ENCODE data around the gene FGGY. TPM values are rescaled to one million over a fixed set of nuclear protein-coding genes. Genes with fewer than 3 reads are reported as not detected.

The FGGY gene
- total RNA-seq, 2 donors from 2014 or later = 12.2 to 17.4 TPM

- no peak for TF ChIP-seq CTCF (IDR thresholded peaks at IDR 0.05)
- no peak for TF ChIP-seq POLR2A (IDR thresholded peaks at IDR 0.05)
- H3K36me3 ChIP-seq (replicated peaks in 1 of 2; ENCODE audit: insufficient read depth in 1 of 2, low read depth in 2 of 2) = no peaks in the 10 kb centered on the region
- ATAC-seq (no peak), DNase-seq (no peak)
- H3K27ac ChIP-seq = peak overlapping the region in 1 of 4 donors; percentile 41
- no peaks in the 10 kb centered on the region for H3K27me3 ChIP-seq
- H3K4me3 ChIP-seq = no peak overlapping the region
- 70 to 72% methylated on average over 4 of the region's 4 CpGs for WGBS, 2 donors
- H3K4me1 ChIP-seq = peaks cover 37% of the 10 kb centered on the region
- H3K9me3 ChIP-seq = no peaks in the 10 kb centered on the region
- intact Hi-C loops (cut with DNase I) = no loop called here
Observed at GRCh38 chr1:59500950-59501742, 204.3 kb downstream of the FGGY start.

DNA sequence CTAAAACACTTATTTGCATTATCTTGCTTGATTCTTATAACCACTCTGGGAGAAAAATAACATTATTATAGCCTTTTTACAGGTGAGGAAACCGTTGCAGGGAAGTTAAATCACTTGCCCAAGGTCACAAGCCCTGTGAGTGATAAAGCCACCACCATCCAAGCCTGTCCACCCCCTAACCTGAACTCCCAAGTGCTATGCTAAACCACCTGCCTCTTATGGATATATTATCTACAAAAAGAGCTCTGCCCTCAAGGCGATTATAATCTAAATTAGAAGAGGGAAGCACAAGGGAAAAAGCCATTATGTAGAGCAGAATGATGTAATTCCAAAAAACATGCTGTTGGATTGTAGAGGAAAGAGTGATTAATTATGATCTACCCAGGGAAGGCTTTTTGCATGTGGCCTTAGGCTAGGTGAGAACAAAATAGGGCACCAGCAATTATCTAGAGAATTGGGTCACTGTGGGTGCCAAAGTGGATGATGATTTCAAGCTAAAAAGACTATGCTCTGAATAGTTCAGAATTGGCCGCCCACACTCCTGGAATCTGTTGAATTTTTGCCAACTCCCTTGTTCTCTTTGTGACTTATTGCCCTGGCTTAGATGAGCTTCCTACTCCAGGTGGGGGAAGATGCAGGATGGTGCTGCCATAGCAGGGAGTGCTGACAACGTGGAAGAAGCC is 205.3 kb downstream of the FGGY start:
- ATAC-seq (peak; percentile 12), DNase-seq (no peak)
- intact Hi-C loops (cut with DNase I) = no loop called here
- no peaks in the 10 kb centered on the region for H3K27me3 ChIP-seq
- H3K36me3 ChIP-seq (replicated peaks in 1 of 2; ENCODE audit: insufficient read depth in 1 of 2, low read depth in 2 of 2) = no peaks in the 10 kb centered on the region
- H3K4me3 ChIP-seq = no peak overlapping the region
- H3K9me3 ChIP-seq = no peaks in the 10 kb centered on the region
- 51 to 60% methylated on average over 4 of the region's 4 CpGs for WGBS, 2 donors
- H3K27ac ChIP-seq = peak overlapping the region in 2 of 4 donors; percentile 31 to 41
- peaks cover 45% of the 10 kb centered on the region for H3K4me1 ChIP-seq
- TF ChIP-seq CTCF (IDR thresholded peaks at IDR 0.05) (no peak), POLR2A (IDR thresholded peaks at IDR 0.05) (no peak)

DNA sequence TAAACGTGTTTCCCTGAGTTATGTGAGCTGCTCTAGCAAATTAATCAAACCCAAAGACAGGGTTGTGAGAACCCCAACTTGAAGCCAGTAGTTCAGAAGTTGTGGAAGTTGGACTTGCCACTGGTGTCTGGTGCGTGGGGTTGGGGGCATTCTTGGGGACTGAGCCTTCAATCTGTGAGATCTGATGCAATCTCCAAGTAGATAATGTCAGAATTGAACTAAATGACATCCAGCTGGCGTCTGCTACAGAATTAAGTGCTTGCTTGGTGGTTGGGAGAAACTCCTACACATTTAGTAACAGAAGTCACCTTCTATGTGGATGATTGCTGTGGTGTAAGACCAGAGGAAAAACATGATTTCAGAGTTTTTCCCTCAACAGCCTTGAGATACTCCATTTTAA is 207.4 kb downstream of the FGGY start:
- Histone ChIP-seq H3K27ac (no peak overlapping the region), H3K36me3 (replicated peaks in 1 of 2; ENCODE audit: insufficient read depth in 1 of 2, low read depth in 2 of 2) (no peaks in the 10 kb centered on the region), H3K27me3 (no peaks in the 10 kb centered on the region), H3K4me3 (no peak overlapping the region), H3K9me3 (no peaks in the 10 kb centered on the region), H3K4me1 (peaks cover 38% of the 10 kb centered on the region)
- intact Hi-C loops (cut with DNase I) = no loop called here
- no peak for TF ChIP-seq POLR2A (IDR thresholded peaks at IDR 0.05)
- no peak for TF ChIP-seq CTCF (IDR thresholded peaks at IDR 0.05)
- 80 to 84% methylated on average over 3 of the region's 3 CpGs for WGBS, 2 donors
- DNase-seq (no peak), ATAC-seq (no peak)

- no peaks in the 10 kb centered on the region for H3K36me3 ChIP-seq (replicated peaks in 1 of 2; ENCODE audit: insufficient read depth in 1 of 2, low read depth in 2 of 2)
- intact Hi-C loops (cut with DNase I) = no loop called here
- DNase-seq (no peak), ATAC-seq (no peak)
- H3K4me1 ChIP-seq = peaks cover 26% of the 10 kb centered on the region
- no peaks in the 10 kb centered on the region for H3K9me3 ChIP-seq
- TF ChIP-seq POLR2A (IDR thresholded peaks at IDR 0.05) = no peak
- TF ChIP-seq CTCF (IDR thresholded peaks at IDR 0.05) = no peak
- no peaks in the 10 kb centered on the region for H3K27me3 ChIP-seq
- no peak overlapping the region for H3K4me3 ChIP-seq
- H3K27ac ChIP-seq = no peak overlapping the region
- 74 to 78% methylated on average over 2 of the region's 2 CpGs for WGBS, 2 donors
Observed at GRCh38 chr1:59505596-59506028, 208.7 kb downstream of the FGGY start.

Measured in body of pancreas (tissue), 4 donors.